CD4-positive, CD25-positive, alpha-beta regulatory T cell (primary cell): Measurements from ENCODE around the gene RSU1. TPM values are rescaled to one million over a fixed set of nuclear protein-coding genes. Genes with fewer than 3 reads are reported as not detected.

Source experiments
- ATAC-seq, 2 donors: fragments of 150-1000 bp; cut with Tn5 transposase; one replicate each; pipeline ENCODE4 v1.10.0; 2021; ENCODE audit warnings: low read depth in 2 of 2, moderate number of reproducible peaks in 2 of 2, moderate library complexity in 1 of 2
- DNase-seq, 3 donors: peaks; one replicate each; pipeline versions ENCODE4 v3.0.0 to v3.0.0-alpha.2; 2012 to 2022; ENCODE audit warnings: mixed read lengths in 1 of 3
- H3K27ac ChIP-seq: one replicate; pipeline ENCODE4 v1.7.0; 2013; ENCODE audit warnings: mild to moderate bottlenecking, low read length; ENCODE audit not compliant: insufficient read depth, poor library complexity, severe bottlenecking
- H3K27me3 ChIP-seq: one replicate; pipeline ENCODE4 v1.7.0; 2013; ENCODE audit warnings: low read length; ENCODE audit not compliant: control insufficient read depth, insufficient read depth
- H3K36me3 ChIP-seq: one replicate; pipeline ENCODE4 v1.7.0; 2013; ENCODE audit warnings: mild to moderate bottlenecking, low read length, moderate library complexity; ENCODE audit not compliant: control insufficient read depth, insufficient read depth
- H3K4me1 ChIP-seq: 2 replicates; pipeline ENCODE4 v1.7.0; 2013; ENCODE audit warnings: mild to moderate bottlenecking, low read length; ENCODE audit not compliant: insufficient read depth, control insufficient read depth, poor library complexity, severe bottlenecking
- H3K4me3 ChIP-seq: one replicate; pipeline ENCODE4 v1.7.0; 2013; ENCODE audit warnings: low read depth, mild to moderate bottlenecking, low read length, moderate library complexity
- H3K9me3 ChIP-seq, 2 experiments: 1 replicate in 1 of 2; 2 replicates in 1 of 2; pipeline ENCODE4 v1.7.0; 2013; ENCODE audit warnings: low read length in 2 of 2, mild to moderate bottlenecking in 1 of 2, moderate library complexity in 1 of 2; ENCODE audit not compliant: control insufficient read depth in 2 of 2
- H3K27ac Mint-ChIP-seq, 3 donors: one replicate each; pipeline ENCODE4 v1.8.0; 2020 to 2022; ENCODE audit warnings: mild to moderate bottlenecking in 3 of 3, mixed read lengths in 3 of 3, moderate library complexity in 2 of 3
- H3K27me3 Mint-ChIP-seq: one replicate; pipeline ENCODE4 v1.8.0; 2022; ENCODE audit warnings: mild to moderate bottlenecking, mixed read lengths
- H3K36me3 Mint-ChIP-seq: one replicate; pipeline ENCODE4 v1.8.0; 2020; ENCODE audit warnings: mixed read lengths
- H3K4me1 Mint-ChIP-seq, 4 donors: one replicate each; pipeline ENCODE4 v1.8.0; 2020 to 2022; ENCODE audit warnings: mixed read lengths in 4 of 4, mild to moderate bottlenecking in 1 of 4
- H3K4me3 Mint-ChIP-seq, 4 donors: one replicate each; pipeline ENCODE4 v1.8.0; 2020 to 2022; ENCODE audit warnings: mild to moderate bottlenecking in 4 of 4, mixed read lengths in 4 of 4, moderate library complexity in 3 of 4
- H3K9me3 Mint-ChIP-seq, 7 donors: one replicate each; pipeline ENCODE4 v1.8.0; 2020 to 2022; ENCODE audit warnings: mixed read lengths in 7 of 7, mild to moderate bottlenecking in 3 of 7, moderate library complexity in 2 of 7
- polyA plus RNA-seq, 4 donors: library from polyadenylated mRNA; unstranded; fragments of 300-500 nt; fragmentation: Illumina TruSeq; gene quantifications; one replicate each; pipeline ENCODE4 v1.2.3, GENCODE V29; 2021
- total RNA-seq: library from RNA; stranded (reverse); gene quantifications from one replicate; pipeline ENCODE4 v1.2.3, GENCODE V29; 2022

RSU1 gene
- total and polyA plus RNA-seq, 5 donors from 2014 or later: 69.2 to 165 (median 139) TPM

DNA sequence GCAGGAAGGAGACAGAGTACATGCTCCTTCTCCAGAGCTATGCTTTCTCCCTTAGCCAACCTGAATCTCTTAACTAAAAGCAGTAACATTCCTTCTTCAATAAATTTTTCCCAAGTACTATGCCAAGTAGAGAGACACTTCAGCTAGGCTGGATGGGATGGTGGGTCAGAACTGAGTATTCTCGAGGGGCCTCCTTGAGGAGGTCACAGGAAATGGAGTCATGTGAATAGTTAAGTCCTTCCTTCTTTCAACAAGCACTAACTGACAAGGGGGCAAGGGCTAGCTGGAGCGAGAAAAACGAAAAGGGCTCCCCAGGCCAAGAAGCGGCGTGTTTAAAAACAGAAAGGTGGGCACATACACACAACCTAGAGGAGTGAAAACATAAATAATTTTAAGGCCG lies 5.5 kb downstream of the RSU1 start:
- ATAC-seq (no peak), DNase-seq (no peak)
- no peak overlapping the region for H3K27ac ChIP-seq
- no peaks in the 10 kb centered on the region for H3K27me3 Mint-ChIP-seq
- no peaks in the 10 kb centered on the region for H3K9me3 ChIP-seq
- H3K4me3 ChIP-seq: no peak overlapping the region
- H3K36me3 ChIP-seq: peaks cover 7% of the 10 kb centered on the region
- H3K27me3 ChIP-seq: no peaks in the 10 kb centered on the region
- H3K9me3 Mint-ChIP-seq: no peaks in the 10 kb centered on the region
- peak overlapping the region in 1 of 3 donors; percentile 85 for H3K27ac Mint-ChIP-seq
- peak overlapping the region in 1 of 4 donors; percentile 54 for H3K4me3 Mint-ChIP-seq
- H3K4me1 ChIP-seq: peaks cover 26% of the 10 kb centered on the region
- H3K36me3 Mint-ChIP-seq: peaks cover 24% of the 10 kb centered on the region
- peaks cover 23 to 64% (median 53%) of the 10 kb centered on the region in 4 donors for H3K4me1 Mint-ChIP-seq

DNA sequence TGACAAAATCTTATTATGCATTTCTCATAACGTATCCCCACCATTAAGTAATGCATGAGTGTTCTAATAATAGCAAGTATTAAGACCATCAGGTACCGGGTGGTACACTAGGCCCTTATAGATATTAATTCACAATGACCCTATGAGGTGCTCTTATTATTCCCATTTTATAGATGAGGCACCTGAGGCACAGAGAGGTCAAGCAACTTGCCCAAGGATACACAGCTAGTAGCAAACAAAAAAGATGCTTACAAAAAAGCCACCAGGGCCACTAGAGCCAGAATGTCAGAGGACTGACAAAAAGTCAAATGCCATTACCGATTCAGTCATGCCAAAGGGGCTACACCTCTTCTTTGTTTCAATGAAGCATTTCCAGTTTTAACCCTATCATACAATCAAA lies 5.9 kb downstream of the RSU1 start:
- Mint-ChIP-seq H3K36me3 (peaks cover 24% of the 10 kb centered on the region), H3K9me3 (no peaks in the 10 kb centered on the region), H3K4me1 (peaks cover 23 to 62% (median 51%) of the 10 kb centered on the region in 4 donors), H3K27me3 (no peaks in the 10 kb centered on the region), H3K4me3 (peak overlapping the region in 2 of 4 donors; percentile 54), H3K27ac (no peak overlapping the region)
- Histone ChIP-seq H3K36me3 (peaks cover 11% of the 10 kb centered on the region), H3K4me1 (peaks cover 21% of the 10 kb centered on the region), H3K27me3 (no peaks in the 10 kb centered on the region), H3K9me3 (no peaks in the 10 kb centered on the region), H3K27ac (no peak overlapping the region), H3K4me3 (no peak overlapping the region)
- DNase-seq: no peak
- no peak for ATAC-seq

DNA sequence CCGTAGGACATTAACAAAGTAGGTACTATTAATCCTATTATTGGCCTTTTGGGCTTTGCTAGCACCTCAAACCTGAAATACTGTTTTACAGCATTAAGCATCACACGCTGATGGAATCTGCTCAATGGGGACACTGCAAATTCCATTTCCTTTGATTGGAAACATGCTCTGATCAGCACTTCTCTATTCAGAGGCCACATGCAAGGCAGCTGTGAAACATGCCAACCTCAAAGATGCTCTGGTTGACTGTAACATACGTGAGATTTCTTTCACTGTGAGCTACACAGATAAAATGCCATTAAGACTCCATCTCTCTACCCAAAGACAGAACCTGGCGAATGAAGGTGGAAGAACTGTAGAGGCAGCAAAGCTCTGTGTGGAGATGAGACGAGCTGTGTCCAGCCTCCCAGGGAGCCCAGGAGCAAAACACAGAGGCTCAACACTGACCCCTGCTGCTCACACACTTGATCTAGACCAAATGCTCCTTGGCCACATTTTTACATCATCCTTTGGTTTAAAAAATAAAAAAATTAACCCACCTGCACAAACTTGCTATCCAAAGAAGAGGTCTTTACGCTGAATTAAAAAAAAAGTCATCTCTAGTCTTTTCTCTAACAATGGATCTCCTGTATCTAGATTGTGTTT lies 8.0 kb downstream of the RSU1 start:
- H3K9me3 ChIP-seq: no peaks in the 10 kb centered on the region
- H3K36me3 Mint-ChIP-seq: peaks cover 18% of the 10 kb centered on the region
- H3K4me1 Mint-ChIP-seq: peaks cover 19 to 47% (median 37%) of the 10 kb centered on the region in 4 donors
- H3K27me3 ChIP-seq: no peaks in the 10 kb centered on the region
- H3K9me3 Mint-ChIP-seq: no peaks in the 10 kb centered on the region
- H3K4me1 ChIP-seq: peaks cover 5% of the 10 kb centered on the region
- DNase-seq (peak; percentile 19 to 56 (median 54)), ATAC-seq (peak; percentile 79 to 80)
- peak overlapping the region in 1 of 4 donors; percentile 12 for H3K4me3 Mint-ChIP-seq
- H3K27me3 Mint-ChIP-seq: no peaks in the 10 kb centered on the region
- H3K4me3 ChIP-seq: no peak overlapping the region
- H3K27ac Mint-ChIP-seq: no peak overlapping the region
- H3K36me3 ChIP-seq: peaks cover 5% of the 10 kb centered on the region
- no peak overlapping the region for H3K27ac ChIP-seq

DNA sequence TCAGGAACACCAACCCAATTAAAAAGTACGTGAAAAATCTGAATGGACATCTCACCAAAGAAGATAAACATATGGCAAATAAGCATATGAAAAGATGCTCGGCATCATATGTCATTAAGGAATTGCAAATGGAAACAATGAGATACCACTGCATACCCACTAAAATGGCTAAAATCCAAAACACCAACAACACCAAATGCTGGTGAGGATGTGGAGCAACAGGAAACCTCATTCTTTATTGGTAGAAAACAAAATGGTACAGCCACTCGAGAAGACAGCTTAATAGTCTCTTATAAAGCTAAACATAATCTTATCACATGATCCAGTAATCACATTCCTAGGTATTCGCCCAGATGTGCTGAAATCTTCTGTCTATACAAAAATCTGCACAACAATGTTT lies 13.1 kb downstream of the RSU1 start:
- H3K4me3 ChIP-seq: no peak overlapping the region
- peaks cover 22% of the 10 kb centered on the region for H3K36me3 Mint-ChIP-seq
- peak overlapping the region in 1 of 3 donors; percentile 20 for H3K27ac Mint-ChIP-seq
- H3K4me1 ChIP-seq: peaks cover 5% of the 10 kb centered on the region
- no peak overlapping the region for H3K27ac ChIP-seq
- H3K36me3 ChIP-seq: peaks cover 5% of the 10 kb centered on the region
- DNase-seq (no peak), ATAC-seq (no peak)
- H3K9me3 Mint-ChIP-seq: no peaks in the 10 kb centered on the region
- no peaks in the 10 kb centered on the region for H3K9me3 ChIP-seq
- H3K27me3 ChIP-seq: no peaks in the 10 kb centered on the region
- no peaks in the 10 kb centered on the region for H3K27me3 Mint-ChIP-seq
- H3K4me3 Mint-ChIP-seq: no peak overlapping the region
- peaks cover 24 to 54% (median 33%) of the 10 kb centered on the region in 4 donors for H3K4me1 Mint-ChIP-seq

DNA sequence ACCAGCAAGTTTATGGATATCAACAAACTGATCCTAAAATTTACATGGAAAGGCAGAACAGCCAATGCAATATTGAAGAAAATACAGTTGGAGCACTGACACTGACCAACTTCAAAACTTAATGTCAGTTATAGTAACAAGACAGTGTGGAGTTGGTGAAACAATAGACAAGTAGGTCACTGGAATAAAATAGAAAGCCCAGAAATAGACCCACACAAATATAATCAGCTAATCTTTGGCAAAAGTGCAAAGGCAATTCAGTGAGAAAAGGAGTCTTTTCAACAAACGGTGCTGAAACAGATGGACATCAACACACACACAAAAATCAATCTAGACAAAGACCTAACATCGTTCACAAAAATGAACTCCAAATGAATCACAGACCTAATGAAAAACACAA lies 13.8 kb downstream of the RSU1 start:
- Histone ChIP-seq H3K27ac (no peak overlapping the region), H3K36me3 (peaks cover 5% of the 10 kb centered on the region), H3K4me3 (no peak overlapping the region), H3K9me3 (no peaks in the 10 kb centered on the region), H3K4me1 (peaks cover 5% of the 10 kb centered on the region), H3K27me3 (no peaks in the 10 kb centered on the region)
- H3K4me1 Mint-ChIP-seq: peaks cover 23 to 55% (median 32%) of the 10 kb centered on the region in 4 donors
- no peak for ATAC-seq
- H3K27me3 Mint-ChIP-seq: no peaks in the 10 kb centered on the region
- H3K36me3 Mint-ChIP-seq: peaks cover 24% of the 10 kb centered on the region
- DNase-seq: no peak
- H3K9me3 Mint-ChIP-seq: no peaks in the 10 kb centered on the region
- peak overlapping the region in 2 of 3 donors; percentile 20 to 45 for H3K27ac Mint-ChIP-seq
- no peak overlapping the region for H3K4me3 Mint-ChIP-seq

DNA sequence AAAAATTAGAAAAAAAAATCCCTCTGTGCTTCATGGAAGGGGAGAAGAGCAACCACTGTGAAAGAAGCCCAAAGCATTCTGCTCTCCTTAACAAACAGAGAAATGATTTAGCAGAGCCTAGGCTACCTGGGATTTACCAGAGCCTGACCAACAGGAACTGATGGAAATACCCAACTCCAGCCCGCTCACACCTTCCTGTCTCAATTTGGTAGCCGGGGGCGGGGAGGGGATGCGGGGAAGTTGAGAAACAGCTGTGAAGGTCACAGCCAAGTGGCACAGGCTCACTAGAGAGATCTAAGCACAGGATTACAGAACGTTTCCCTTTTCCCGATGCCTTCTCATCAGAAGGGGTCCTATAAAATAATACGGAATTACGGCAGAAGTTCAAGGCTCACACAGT lies 17.6 kb downstream of the RSU1 start:
- peak overlapping the region in 2 of 3 donors; percentile 8 to 66 for H3K27ac Mint-ChIP-seq
- Histone ChIP-seq H3K27me3 (no peaks in the 10 kb centered on the region), H3K4me3 (no peak overlapping the region), H3K4me1 (peaks cover 5% of the 10 kb centered on the region), H3K27ac (no peak overlapping the region), H3K36me3 (peaks cover 7% of the 10 kb centered on the region), H3K9me3 (no peaks in the 10 kb centered on the region)
- DNase-seq (no peak), ATAC-seq (no peak)
- no peaks in the 10 kb centered on the region for H3K9me3 Mint-ChIP-seq
- peaks cover 21 to 67% (median 45%) of the 10 kb centered on the region in 4 donors for H3K4me1 Mint-ChIP-seq
- no peaks in the 10 kb centered on the region for H3K27me3 Mint-ChIP-seq
- peak overlapping the region in 1 of 4 donors; percentile 12 for H3K4me3 Mint-ChIP-seq
- peaks cover 36% of the 10 kb centered on the region for H3K36me3 Mint-ChIP-seq

DNA sequence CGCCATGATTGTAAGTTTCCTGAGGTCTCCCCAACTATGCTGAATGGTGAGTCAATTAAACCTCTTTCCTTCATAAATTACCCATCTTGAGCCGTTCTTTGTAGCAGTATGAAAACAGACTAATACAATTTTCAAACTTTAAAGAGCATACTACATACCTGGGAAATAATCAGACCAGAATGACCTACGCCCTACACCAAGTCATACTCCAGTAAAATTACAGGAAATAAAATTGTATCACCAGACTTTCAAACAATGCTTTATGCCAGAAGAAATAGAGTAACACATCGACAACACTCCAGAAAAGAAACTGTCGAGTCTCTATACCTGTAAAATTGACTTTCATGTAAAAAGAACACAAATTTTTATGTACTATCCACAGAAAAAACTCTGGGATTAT lies 18.7 kb downstream of the RSU1 start:
- Mint-ChIP-seq H3K27me3 (no peaks in the 10 kb centered on the region), H3K4me1 (peaks cover 16 to 60% (median 46%) of the 10 kb centered on the region in 4 donors), H3K4me3 (peak overlapping the region in 1 of 4 donors; percentile 22), H3K9me3 (no peaks in the 10 kb centered on the region), H3K27ac (peak overlapping the region in 1 of 3 donors; percentile 69), H3K36me3 (peaks cover 35% of the 10 kb centered on the region)
- ATAC-seq (no peak), DNase-seq (no peak)
- Histone ChIP-seq H3K27ac (no peak overlapping the region), H3K36me3 (peaks cover 11% of the 10 kb centered on the region), H3K9me3 (no peaks in the 10 kb centered on the region), H3K4me1 (peaks cover 5% of the 10 kb centered on the region), H3K4me3 (no peak overlapping the region), H3K27me3 (no peaks in the 10 kb centered on the region)
